HepG2 (cell line): ENCODE measurements around the gene FAM163B. TPM values are rescaled to one million over a fixed set of nuclear protein-coding genes. Genes with fewer than 3 reads are reported as not detected.

Experiments used
- BRD4 ChIP-seq: sonication (generic); formaldehyde crosslinking; IDR thresholded peaks from 2 replicates; pipeline ENCODE4 v1.4.0; 2020; ENCODE audit warnings: missing genetic modification reagents
- CCDC6 ChIP-seq: sonication (generic); formaldehyde crosslinking; IDR thresholded peaks from 2 replicates; pipeline ENCODE4 v1.8.1; 2022; ENCODE audit warnings: mild to moderate bottlenecking, missing genetic modification reagents, moderate library complexity
- EZH2 ChIP-seq: conservative IDR thresholded peaks from 2 replicates; pipeline ENCODE4 v1.6.1; 2012; ENCODE audit warnings: mild to moderate bottlenecking, low read depth, low read length, moderate library complexity
- KIAA2018 ChIP-seq: sonication (generic); formaldehyde crosslinking; IDR thresholded peaks from 2 replicates; pipeline ENCODE4 v1.5.0; 2020; ENCODE audit warnings: mild to moderate bottlenecking, missing genetic modification reagents, borderline replicate concordance
- MATR3 ChIP-seq: sonication (generic); formaldehyde crosslinking; IDR thresholded peaks from 2 replicates; pipeline ENCODE4 v1.4.0; 2020; ENCODE audit warnings: missing genetic modification reagents
- MED8 ChIP-seq: sonication (generic); formaldehyde crosslinking; IDR thresholded peaks from 2 replicates; pipeline ENCODE4 v1.8.1; 2023; ENCODE audit warnings: mild to moderate bottlenecking, missing genetic modification reagents; ENCODE audit not compliant: insufficient replicate concordance
- MXD4 ChIP-seq: IDR thresholded peaks from 2 replicates; pipeline ENCODE4 v1.6.1; 2016; ENCODE audit warnings: mild to moderate bottlenecking, missing biosample characterization, missing genetic modification reagents
- STAT5B ChIP-seq: sonication (generic); formaldehyde crosslinking; IDR thresholded peaks from 2 replicates; pipeline ENCODE4 v1.4.0; 2020; ENCODE audit warnings: missing genetic modification reagents
- YEATS2 ChIP-seq: sonication (generic); formaldehyde crosslinking; IDR thresholded peaks from 2 replicates; pipeline ENCODE4 v1.4.0; 2020; ENCODE audit warnings: missing genetic modification reagents, borderline replicate concordance
- ZBTB14 ChIP-seq: sonication (generic); formaldehyde crosslinking; IDR thresholded peaks from 2 replicates; pipeline ENCODE4 v1.4.0; 2020; ENCODE audit warnings: missing genetic modification reagents
- ZNF503 ChIP-seq: sonication (generic); formaldehyde crosslinking; IDR thresholded peaks from 2 replicates; pipeline ENCODE4 v1.4.0; 2020; ENCODE audit warnings: missing genetic modification reagents
- ZNF710 ChIP-seq: sonication (generic); formaldehyde crosslinking; IDR thresholded peaks from 2 replicates; pipeline ENCODE4 v1.5.0; 2020; ENCODE audit warnings: mild to moderate bottlenecking, missing genetic modification reagents, borderline replicate concordance
- ZNF713 ChIP-seq: sonication (generic); formaldehyde crosslinking; IDR thresholded peaks from 2 replicates; pipeline ENCODE4 v1.4.0; 2020; ENCODE audit warnings: mild to moderate bottlenecking, missing genetic modification reagents
- polyA plus RNA-seq, 8 experiments: library from polyadenylated mRNA; depleted of rRNA in 3 of 8; stranded (reverse) in 7 of 8; unstranded in 1 of 8; fragments of >200 nt; fragmentation: Illumina TruSeq in 4 of 8; extraction: Trizol in 4 of 8; gene quantifications; 2 replicates each; pipeline versions ENCODE4 v1.2.1 to v1.2.3, GENCODE V29; 2011 to 2016; ENCODE audit warnings: low read depth in 4 of 8, missing spikeins in 1 of 8, mixed read lengths in 1 of 8; ENCODE audit not compliant: insufficient read depth in 1 of 8
- total RNA-seq, 5 experiments: library from RNA; depleted of rRNA; stranded (reverse); fragments of >200 nt; fragmentation: Illumina TruSeq; extraction: Trizol; gene quantifications; 2 replicates each; pipeline ENCODE4 v1.2.3, GENCODE V29; 2016; ENCODE audit warnings: low read depth in 1 of 5

Gene FAM163B
- total and polyA plus RNA-seq, 2 of the 13 experiments (the other 11 are each of a cell fraction or from before 2014, with no cell fraction given): not detected

- TF ChIP-seq KIAA2018 (CRISPR knock-in tag) (no peak), STAT5B (no peak), ZNF503 (CRISPR knock-in tag) (no peak), ZNF713 (CRISPR knock-in tag) (no peak), YEATS2 (no peak), MED8 (CRISPR knock-in tag) (no peak), MXD4 (CRISPR knock-in tag) (no peak), CCDC6 (0 out of 2 replicates have a peak, but pooled peaks have one; percentile 69), MATR3 (CRISPR knock-in tag) (no peak), ZNF710 (CRISPR knock-in tag) (no peak), BRD4 (CRISPR knock-in tag) (no peak), ZBTB14 (CRISPR knock-in tag) (peak; percentile 91), EZH2 (no peak)
Observed at GRCh38 chr9:133609311-133610098, at the start of gene FAM163B (continued).
